Measurements from ENCODE around the gene NFATC1.
A peak's percentile ranks its signal among the peaks of the same experiment; 100 is the strongest.

Gene NFATC1

GRCh38 chr18:79386547-79386946 is 9.2 kb upstream of the NFATC1 start:
- H3K4me3 ChIP-seq (ENCODE audit: low read depth, low read length) = no peak overlapping the region
- no peak for DNase-seq (ENCODE audit: low read depth)

GRCh38 chr18:79387214-79387613 is 8.5 kb upstream of the NFATC1 start:
- H3K4me3 ChIP-seq (ENCODE audit: low read depth, low read length) = no peak overlapping the region
- no peak for DNase-seq (ENCODE audit: low read depth)

GRCh38 chr18:79387615-79388014 is 8.1 kb upstream of the NFATC1 start:
- H3K4me3 ChIP-seq (ENCODE audit: low read depth, low read length) = no peak overlapping the region
- DNase-seq (ENCODE audit: low read depth) = no peak

GRCh38 chr18:79388043-79388442 is 7.7 kb upstream of the NFATC1 start:
- no peak for DNase-seq (ENCODE audit: low read depth)
- H3K4me3 ChIP-seq (ENCODE audit: low read depth, low read length) = no peak overlapping the region

- no peak for DNase-seq (ENCODE audit: low read depth)
These were observed 6.0 kb upstream of the NFATC1 start for GRCh38 chr18:79389689-79390088.

GRCh38 chr18:79392226-79392625 is 3.5 kb upstream of the NFATC1 start:
- no peak for DNase-seq (ENCODE audit: low read depth)
- no peak overlapping the region for H3K4me3 ChIP-seq (ENCODE audit: low read depth, low read length)

More at GRCh38 chr18:79389689-79390088, 6.0 kb upstream of the NFATC1 start:
- H3K4me3 ChIP-seq (ENCODE audit: low read depth, low read length) = no peak overlapping the region

- peak overlapping the region; percentile 47 for H3K4me3 ChIP-seq (ENCODE audit: low read depth, low read length)
These were observed 2.5 kb upstream of the NFATC1 start for GRCh38 chr18:79393181-79393634.

GRCh38 chr18:79393635-79394533 is 1.8 kb upstream of the NFATC1 start:
- H3K4me3 ChIP-seq (ENCODE audit: low read depth, low read length) = peak overlapping the region; percentile 47
- DNase-seq (ENCODE audit: low read depth) = peak; percentile 31

More at GRCh38 chr18:79393181-79393634, 2.5 kb upstream of the NFATC1 start:
- no peak for DNase-seq (ENCODE audit: low read depth)

GRCh38 chr18:79394534-79395307 is 1.0 kb upstream of the NFATC1 start:
- peak overlapping the region; percentile 9 for H3K4me3 ChIP-seq (ENCODE audit: low read depth, low read length)
- no peak for DNase-seq (ENCODE audit: low read depth)

- H3K4me3 ChIP-seq (ENCODE audit: low read depth, low read length) = peak overlapping the region; percentile 9
- no peak for DNase-seq (ENCODE audit: low read depth)
These were observed 456 bp upstream of the NFATC1 start for GRCh38 chr18:79395308-79395640.

- no peak for DNase-seq (ENCODE audit: low read depth)
- H3K4me3 ChIP-seq (ENCODE audit: low read depth, low read length) = peak overlapping the region; percentile 45
These were observed 909 bp downstream of the NFATC1 start for GRCh38 chr18:79396431-79397246.

GRCh38 chr18:79397247-79397829 is 1.6 kb downstream of the NFATC1 start:
- H3K4me3 ChIP-seq (ENCODE audit: low read depth, low read length) = no peak overlapping the region
- no peak for DNase-seq (ENCODE audit: low read depth)

GRCh38 chr18:79397830-79398761 is 2.4 kb downstream of the NFATC1 start:
- no peak overlapping the region for H3K4me3 ChIP-seq (ENCODE audit: low read depth, low read length)
- no peak for DNase-seq (ENCODE audit: low read depth)

GRCh38 chr18:79399275-79400081 is 3.7 kb downstream of the NFATC1 start:
- no peak for DNase-seq (ENCODE audit: low read depth)
- H3K4me3 ChIP-seq (ENCODE audit: low read depth, low read length) = peak overlapping the region; percentile 55

GRCh38 chr18:79400091-79400590 is 4.4 kb downstream of the NFATC1 start:
- DNase-seq (ENCODE audit: low read depth) = no peak
- peak overlapping the region; percentile 55 for H3K4me3 ChIP-seq (ENCODE audit: low read depth, low read length)

GRCh38 chr18:79400591-79401381 is 5.1 kb downstream of the NFATC1 start:
- peak overlapping the region; percentile 55 for H3K4me3 ChIP-seq (ENCODE audit: low read depth, low read length)
- DNase-seq (ENCODE audit: low read depth) = no peak

Measured in skeletal muscle cell (primary cell).